GM19452 (cell line): ENCODE data around the gene PPP1R2C.

Source experiments
- ATAC-seq: cut with Tn5 transposase; IDR thresholded peaks from one replicate; pipeline ENCODE4 v1.9.1; 2021; ENCODE audit not compliant: unreplicated experiment

Gene PPP1R2C

GRCh38 chrX:42751573-42751972 is 26.4 kb downstream of the PPP1R2C start:
- no peak for ATAC-seq

GRCh38 chrX:42748067-42748850 is 29.7 kb downstream of the PPP1R2C start:
- no peak for ATAC-seq

- no peak for ATAC-seq
These were observed 31.4 kb downstream of the PPP1R2C start for GRCh38 chrX:42746606-42747005.

GRCh38 chrX:42740456-42740855 is 37.5 kb downstream of the PPP1R2C start:
- ATAC-seq = no peak

GRCh38 chrX:42739741-42740140 is 38.2 kb downstream of the PPP1R2C start:
- ATAC-seq = no peak

GRCh38 chrX:42739258-42739657 is 38.7 kb downstream of the PPP1R2C start:
- no peak for ATAC-seq

GRCh38 chrX:42738552-42738951 is 39.4 kb downstream of the PPP1R2C start:
- ATAC-seq = no peak

GRCh38 chrX:42735250-42735649 is 42.7 kb downstream of the PPP1R2C start:
- no peak for ATAC-seq

GRCh38 chrX:42732506-42732905 is 45.5 kb downstream of the PPP1R2C start:
- no peak for ATAC-seq
